Measurements from ENCODE around the gene CRY1. TPM values are rescaled to one million over a fixed set of nuclear protein-coding genes. Genes with fewer than 3 reads are reported as not detected.

The CRY1 gene
- total and polyA plus RNA-seq, 9 of the 15 experiments (the other 6 are each of a cell fraction or from before 2014, with no cell fraction given): 8.7 to 33.3 (median 25.2) TPM

DNA sequence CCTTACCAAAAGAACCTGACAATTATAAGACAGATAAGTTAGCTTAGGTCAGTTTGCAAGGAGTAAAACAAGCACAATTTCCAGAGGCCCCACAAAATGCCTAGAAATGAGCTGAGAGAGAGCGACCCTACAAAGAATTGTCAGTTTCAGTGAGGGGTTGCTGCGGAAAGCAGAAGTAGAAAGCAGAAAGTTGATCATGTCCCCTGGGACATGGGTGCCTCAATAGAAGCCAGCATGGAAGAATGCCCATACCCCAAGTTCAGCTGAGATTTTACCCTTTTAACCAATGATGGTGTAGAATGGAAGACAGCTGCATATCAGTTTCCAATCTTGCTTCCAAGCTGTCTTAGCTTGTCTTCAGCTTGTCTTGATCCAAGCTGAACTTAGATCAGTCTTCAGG, 21.8 kb upstream of the CRY1 start:
- H2AFZ ChIP-seq (ENCODE audit: low read depth, low read length): no peak overlapping the region
- no peaks in the 10 kb centered on the region for H3K36me3 ChIP-seq (ENCODE audit: control insufficient read depth, insufficient read depth, low read length)
- ChIA-PET CTCF (ENCODE audit: low intra/inter-chr PET ratio) (no interaction called here), POLR2A (interaction anchor here (0.7 to 1.5 kb wide), 2 partner anchors 9 to 10 kb away, joined by 3 to 4 read pairs; no protein-coding TSS in a partner anchor)
- no peaks in the 10 kb centered on the region for H3K79me2 ChIP-seq (ENCODE audit: control insufficient read depth, insufficient read depth, low read length)
- peaks cover 13 to 16% of the 10 kb centered on the region in 2 experiments; a peak in 4 of 5 replicates for H3K27me3 ChIP-seq (ENCODE audit: control insufficient read depth in 2 of 2, insufficient read depth in 2 of 2, low read length in 2 of 2)
- WGBS (ENCODE audit: insufficient coverage, low coverage, missing lambda C conversion rate): 0% methylated on average over 2 of the region's 2 CpGs
- no peaks in the 10 kb centered on the region for H3K9me3 ChIP-seq (replicated peaks; ENCODE audit: control insufficient read depth, insufficient read depth, low read depth, low read length)
- no peaks in the 10 kb centered on the region for H3K9me1 ChIP-seq (ENCODE audit: control insufficient read depth, insufficient read depth, low read length)
- H3K4me1 ChIP-seq (replicated peaks in 1 of 2; ENCODE audit: control insufficient read depth in 2 of 2, insufficient read depth in 2 of 2, low read length in 2 of 2): peaks cover 0 to 6% of the 10 kb centered on the region in 2 experiments; a peak in 2 of 5 replicates
- no peak for TF ChIP-seq ZNF184 (CRISPR knock-in tag; IDR thresholded peaks at IDR 0.05)
- TF ChIP-seq HOXB6 (CRISPR knock-in tag; IDR thresholded peaks at IDR 0.05; ENCODE audit: borderline replicate concordance): no peak
- TF ChIP-seq DNMT1 (IDR thresholded peaks at IDR 0.05): no peak
- no peak for TF ChIP-seq RBM15 (IDR thresholded peaks at IDR 0.05; ENCODE audit: insufficient read depth, low read length)
- no peak for TF ChIP-seq MCM3 (IDR thresholded peaks at IDR 0.05)
- no peak overlapping the region for H3K4me2 ChIP-seq (ENCODE audit: insufficient read depth, low read length)
- H3K9ac ChIP-seq (ENCODE audit: insufficient read depth in 1 of 2, low read depth in 2 of 2, low read length in 2 of 2): no peak overlapping the region
- ATAC-seq (no peak), FAIRE-seq (no peak), DNase-seq (ENCODE audit: extremely low read depth in 1 of 4, low spot score in 3 of 4) (no peak)
- intact Hi-C loops (cut with micrococcal nuclease) (no loop called here), in situ Hi-C loops (cut with MboI) (no loop called here)
- no peak overlapping the region for H3K4me3 ChIP-seq
- no peak overlapping the region for H3K27ac ChIP-seq (ENCODE audit: extremely low read depth, low read depth, low read length)
- no TSS peak for BruUV-seq (replicated peaks)
- H4K20me1 ChIP-seq (replicated peaks; ENCODE audit: control insufficient read depth, insufficient read depth, low read length): no peaks in the 10 kb centered on the region

DNA sequence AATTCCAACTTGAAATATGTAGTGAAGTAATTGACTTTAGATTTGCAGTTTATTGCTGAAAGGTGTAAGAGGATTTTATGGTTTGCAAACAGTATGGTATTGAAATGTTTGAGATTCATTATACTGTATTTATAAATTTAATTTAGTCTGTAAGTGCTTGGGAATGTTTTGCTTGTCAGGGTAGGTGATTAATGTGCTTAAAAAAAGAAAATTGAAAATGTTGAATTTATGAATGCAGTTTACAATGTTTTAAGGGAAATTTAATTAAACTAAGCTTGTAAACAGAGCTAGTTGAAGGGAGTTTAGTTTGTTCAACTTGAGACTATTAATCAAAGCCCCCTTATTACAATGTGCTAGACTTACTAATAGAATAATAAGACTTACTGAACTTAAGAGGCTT, 18.0 kb upstream of the CRY1 start:
- CTCF ChIA-PET (ENCODE audit: low intra/inter-chr PET ratio): no interaction called here
- Histone ChIP-seq H2AFZ (ENCODE audit: low read depth, low read length) (no peak overlapping the region), H3K4me1 (replicated peaks in 1 of 2; ENCODE audit: control insufficient read depth in 2 of 2, insufficient read depth in 2 of 2, low read length in 2 of 2) (peaks cover 0 to 7% of the 10 kb centered on the region in 2 experiments; a peak in 2 of 5 replicates), H3K9ac (ENCODE audit: insufficient read depth in 1 of 2, low read depth in 2 of 2, low read length in 2 of 2) (no peak overlapping the region), H3K27me3 (ENCODE audit: control insufficient read depth in 2 of 2, insufficient read depth in 2 of 2, low read length in 2 of 2) (peaks cover 0 to 5% of the 10 kb centered on the region in 2 experiments; a peak in 2 of 5 replicates), H3K79me2 (ENCODE audit: control insufficient read depth, insufficient read depth, low read length) (no peaks in the 10 kb centered on the region), H3K27ac (ENCODE audit: extremely low read depth, low read depth, low read length) (no peak overlapping the region), H4K20me1 (replicated peaks; ENCODE audit: control insufficient read depth, insufficient read depth, low read length) (no peaks in the 10 kb centered on the region), H3K4me3 (no peak overlapping the region), H3K4me2 (ENCODE audit: insufficient read depth, low read length) (no peak overlapping the region), H3K9me1 (ENCODE audit: control insufficient read depth, insufficient read depth, low read length) (no peaks in the 10 kb centered on the region), H3K9me3 (replicated peaks; ENCODE audit: control insufficient read depth, insufficient read depth, low read depth, low read length) (no peaks in the 10 kb centered on the region), H3K36me3 (ENCODE audit: control insufficient read depth, insufficient read depth, low read length) (no peaks in the 10 kb centered on the region)
- no peak for ATAC-seq
- POLR2A ChIA-PET: no interaction called here
- no TSS peak for BruUV-seq (replicated peaks)
- no peak for FAIRE-seq
- in situ Hi-C loops (cut with MboI) (no loop called here), intact Hi-C loops (cut with micrococcal nuclease) (no loop called here)
- DNase-seq (ENCODE audit: extremely low read depth in 1 of 4, low spot score in 3 of 4): no peak
- TF ChIP-seq, protein P1, sequence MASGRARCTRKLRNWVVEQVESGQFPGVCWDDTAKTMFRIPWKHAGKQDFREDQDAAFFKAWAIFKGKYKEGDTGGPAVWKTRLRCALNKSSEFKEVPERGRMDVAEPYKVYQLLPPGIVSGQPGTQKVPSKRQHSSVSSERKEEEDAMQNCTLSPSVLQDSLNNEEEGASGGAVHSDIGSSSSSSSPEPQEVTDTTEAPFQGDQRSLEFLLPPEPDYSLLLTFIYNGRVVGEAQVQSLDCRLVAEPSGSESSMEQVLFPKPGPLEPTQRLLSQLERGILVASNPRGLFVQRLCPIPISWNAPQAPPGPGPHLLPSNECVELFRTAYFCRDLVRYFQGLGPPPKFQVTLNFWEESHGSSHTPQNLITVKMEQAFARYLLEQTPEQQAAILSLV (tag; IDR thresholded peaks at IDR 0.05): no peak
- TF ChIP-seq EWSR1 (IDR thresholded peaks at IDR 0.05; ENCODE audit: borderline replicate concordance, low read depth, partially characterized antibody) (no peak), KLF13 (tag; IDR thresholded peaks at IDR 0.05; ENCODE audit: borderline replicate concordance, low read depth) (no peak), HOXB6 (CRISPR knock-in tag; IDR thresholded peaks at IDR 0.05; ENCODE audit: borderline replicate concordance) (no peak), ZNF589 (CRISPR knock-in tag; IDR thresholded peaks at IDR 0.05; ENCODE audit: low read depth) (no peak), RFX5 (IDR thresholded peaks at IDR 0.05; ENCODE audit: low read depth, low read length) (no peak), NFRKB (IDR thresholded peaks at IDR 0.05; ENCODE audit: low read depth) (no peak), TBL1XR1 (IDR thresholded peaks at IDR 0.05; ENCODE audit: low read length in 2 of 2) (no peak), DMBX1 (CRISPR knock-in tag; IDR thresholded peaks at IDR 0.05; ENCODE audit: borderline replicate concordance) (no peak), HNRNPUL1 (IDR thresholded peaks at IDR 0.05; ENCODE audit: low read length) (no peak), GTF2F1 (IDR thresholded peaks at IDR 0.05; ENCODE audit: low read depth, low read length) (no peak)
- TF ChIP-seq, protein P2, sequence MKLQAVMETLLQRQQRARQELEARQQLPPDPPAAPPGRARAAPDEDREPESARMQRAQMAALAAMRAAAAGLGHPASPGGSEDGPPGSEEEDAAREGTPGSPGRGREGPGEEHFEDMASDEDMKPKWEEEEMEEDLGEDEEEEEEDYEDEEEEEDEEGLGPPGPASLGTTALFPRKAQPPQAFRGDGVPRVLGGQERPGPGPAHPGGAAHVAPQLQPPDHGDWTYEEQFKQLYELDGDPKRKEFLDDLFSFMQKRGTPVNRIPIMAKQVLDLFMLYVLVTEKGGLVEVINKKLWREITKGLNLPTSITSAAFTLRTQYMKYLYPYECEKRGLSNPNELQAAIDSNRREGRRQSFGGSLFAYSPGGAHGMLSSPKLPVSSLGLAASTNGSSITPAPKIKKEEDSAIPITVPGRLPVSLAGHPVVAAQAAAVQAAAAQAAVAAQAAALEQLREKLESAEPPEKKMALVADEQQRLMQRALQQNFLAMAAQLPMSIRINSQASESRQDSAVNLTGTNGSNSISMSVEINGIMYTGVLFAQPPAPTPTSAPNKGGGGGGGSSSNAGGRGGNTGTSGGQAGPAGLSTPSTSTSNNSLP (IDR thresholded peaks at IDR 0.05; ENCODE audit: borderline replicate concordance, low read depth, low read length): no peak

Measured in K562 (cell line).